GM06990 (cell line): ENCODE data around the gene ASIC3.

Source experiments
- DNase-seq: peaks from one replicate; pipeline ENCODE4 v3.0.0-alpha.2; 2011; ENCODE audit not compliant: insufficient read length; ENCODE audit errors: extremely low read depth
- H3K27me3 ChIP-seq: replicated peaks from 2 replicates; pipeline ENCODE4 v1.6.0; 2011; ENCODE audit warnings: low read length; ENCODE audit not compliant: control insufficient read depth, insufficient read depth
- H3K36me3 ChIP-seq: 2 replicates; pipeline ENCODE4 v1.5.1; 2011; ENCODE audit warnings: low read length; ENCODE audit not compliant: control insufficient read depth, insufficient read depth
- H3K4me3 ChIP-seq: replicated peaks from 2 replicates; pipeline ENCODE4 v1.5.1; 2011; ENCODE audit warnings: low read depth, mild to moderate bottlenecking, control low read depth, low read length
- CTCF ChIP-seq: IDR thresholded peaks from 2 replicates; pipeline ENCODE4 v1.5.1; 2011; ENCODE audit warnings: low read length, control low read depth, mild to moderate bottlenecking, inconsistent platforms; ENCODE audit not compliant: insufficient read depth, poor library complexity, severe bottlenecking

Gene ASIC3

GRCh38 chr7:151015967-151016366, 32.4 kb upstream of the ASIC3 start:
- Histone ChIP-seq H3K36me3 (no peaks in the 10 kb centered on the region), H3K4me3 (no peak overlapping the region), H3K27me3 (peaks cover 2% of the 10 kb centered on the region; the same call in 1 of the 2 replicates)
- no peak for TF ChIP-seq CTCF
- DNase-seq: no peak

- TF ChIP-seq CTCF: no peak
- Histone ChIP-seq H3K27me3 (peaks cover 2% of the 10 kb centered on the region; the same call in 1 of the 2 replicates), H3K4me3 (no peak overlapping the region), H3K36me3 (no peaks in the 10 kb centered on the region)
- no peak for DNase-seq
These were observed 31.8 kb upstream of the ASIC3 start for GRCh38 chr7:151016505-151016904.

GRCh38 chr7:151016942-151017341, 31.4 kb upstream of the ASIC3 start:
- Histone ChIP-seq H3K4me3 (no peak overlapping the region), H3K36me3 (no peaks in the 10 kb centered on the region), H3K27me3 (peaks cover 2% of the 10 kb centered on the region; the same call in 1 of the 2 replicates)
- TF ChIP-seq CTCF: no peak
- no peak for DNase-seq

- DNase-seq: no peak
- no peak for TF ChIP-seq CTCF
- no peaks in the 10 kb centered on the region for H3K36me3 ChIP-seq
- H3K4me3 ChIP-seq: no peak overlapping the region
- peaks cover 2% of the 10 kb centered on the region; the same call in 1 of the 2 replicates for H3K27me3 ChIP-seq
These were observed 30.9 kb upstream of the ASIC3 start for GRCh38 chr7:151017370-151017952.

- peak; percentile 97 for TF ChIP-seq CTCF
- Histone ChIP-seq H3K36me3 (no peaks in the 10 kb centered on the region), H3K27me3 (peaks cover 2% of the 10 kb centered on the region; the same call in 1 of the 2 replicates), H3K4me3 (no peak overlapping the region)
- peak; percentile 71 for DNase-seq
These were observed 30.3 kb upstream of the ASIC3 start for GRCh38 chr7:151017953-151018420.
